ENCODE measurements around the gene MT2A. TPM values are rescaled to one million over a fixed set of nuclear protein-coding genes. Genes with fewer than 3 reads are reported as not detected.

Gene MT2A
- total and polyA plus RNA-seq, 7 donors: 342 to 11,565 (median 2,887) TPM

DNA sequence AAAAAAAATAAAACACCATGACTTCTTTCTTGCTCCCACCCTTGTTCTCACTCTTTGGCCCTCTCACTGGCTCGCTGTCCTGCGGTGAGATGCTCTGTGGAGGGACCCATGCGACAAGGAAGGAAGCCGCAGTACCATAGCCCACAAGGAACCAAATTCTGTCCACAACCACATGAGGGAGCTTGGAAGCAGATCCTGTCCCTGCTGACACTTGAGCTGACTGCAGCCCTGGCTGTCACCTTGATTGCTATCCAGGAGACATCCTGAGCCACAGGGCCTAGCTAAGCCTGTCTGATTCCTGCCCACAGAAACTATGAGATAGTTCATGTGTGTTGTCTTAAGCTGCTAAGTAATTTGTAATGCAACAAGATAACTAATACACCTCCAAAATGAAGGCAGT, 4.8 kb upstream of the MT2A start:
- 29 to 42% (median 37%) methylated on average over 4 of the region's 4 CpGs for WGBS, 3 donors
- DNase-seq: peak; percentile 45 to 78
- ATAC-seq: peak in 3 of 4 donors; percentile 28 to 35 (median 31)
- Histone ChIP-seq H3K4me3 (no peak overlapping the region), H3K27me3 (ENCODE audit: insufficient read depth in 3 of 3, low read length in 2 of 3) (no peaks in the 10 kb centered on the region), H3K27ac (peak overlapping the region; percentile 73), H3K36me3 (ENCODE audit: insufficient read depth in 1 of 2, low read depth in 1 of 2) (no peaks in the 10 kb centered on the region), H3K9me3 (no peaks in the 10 kb centered on the region), H3K4me1 (peaks cover 37% of the 10 kb centered on the region)
- intact Hi-C loops (cut with DNase I): loop anchor here (1.0 to 5.0 kb wide), 7 partner anchors 34 to 99 kb away; partner anchors contain the start of gene MT1A (in 1 of the 2)
- TF ChIP-seq, protein P1, sequence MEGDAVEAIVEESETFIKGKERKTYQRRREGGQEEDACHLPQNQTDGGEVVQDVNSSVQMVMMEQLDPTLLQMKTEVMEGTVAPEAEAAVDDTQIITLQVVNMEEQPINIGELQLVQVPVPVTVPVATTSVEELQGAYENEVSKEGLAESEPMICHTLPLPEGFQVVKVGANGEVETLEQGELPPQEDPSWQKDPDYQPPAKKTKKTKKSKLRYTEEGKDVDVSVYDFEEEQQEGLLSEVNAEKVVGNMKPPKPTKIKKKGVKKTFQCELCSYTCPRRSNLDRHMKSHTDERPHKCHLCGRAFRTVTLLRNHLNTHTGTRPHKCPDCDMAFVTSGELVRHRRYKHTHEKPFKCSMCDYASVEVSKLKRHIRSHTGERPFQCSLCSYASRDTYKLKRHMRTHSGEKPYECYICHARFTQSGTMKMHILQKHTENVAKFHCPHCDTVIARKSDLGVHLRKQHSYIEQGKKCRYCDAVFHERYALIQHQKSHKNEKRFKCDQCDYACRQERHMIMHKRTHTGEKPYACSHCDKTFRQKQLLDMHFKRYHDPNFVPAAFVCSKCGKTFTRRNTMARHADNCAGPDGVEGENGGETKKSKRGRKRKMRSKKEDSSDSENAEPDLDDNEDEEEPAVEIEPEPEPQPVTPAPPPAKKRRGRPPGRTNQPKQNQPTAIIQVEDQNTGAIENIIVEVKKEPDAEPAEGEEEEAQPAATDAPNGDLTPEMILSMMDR (IDR thresholded peaks at IDR 0.05): peak; percentile 60

DNA sequence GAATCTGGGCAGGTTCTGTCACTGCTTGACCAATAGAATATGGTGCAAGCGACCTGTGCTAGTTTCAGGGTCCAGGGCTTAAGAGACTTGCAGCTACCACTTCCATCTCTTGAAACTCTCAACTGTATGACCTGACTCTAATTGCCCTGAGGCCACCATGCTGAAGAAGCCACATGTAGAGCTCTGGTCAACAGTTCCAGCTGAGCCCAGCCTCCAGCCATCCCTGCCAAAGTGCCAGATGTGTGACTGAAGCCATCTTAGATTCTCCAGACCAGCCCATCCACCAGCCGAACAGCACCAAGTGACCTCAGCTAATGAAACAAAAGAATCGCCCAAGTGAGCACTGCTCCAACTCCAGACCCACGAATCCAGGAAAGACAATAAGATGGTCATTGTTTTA, 3.4 kb upstream of the MT2A start:
- Histone ChIP-seq H3K27me3 (ENCODE audit: insufficient read depth in 3 of 3, low read length in 2 of 3) (no peaks in the 10 kb centered on the region), H3K27ac (peak overlapping the region; percentile 99), H3K4me3 (no peak overlapping the region), H3K9me3 (no peaks in the 10 kb centered on the region), H3K36me3 (ENCODE audit: insufficient read depth in 1 of 2, low read depth in 1 of 2) (no peaks in the 10 kb centered on the region), H3K4me1 (peaks cover 43% of the 10 kb centered on the region)
- DNase-seq (peak in 1 of 2 donors; percentile 46), ATAC-seq (no peak)
- intact Hi-C loops (cut with DNase I): loop anchor here (5.0 kb wide), 5 partner anchors 32 to 97 kb away; partner anchors contain the start of gene MT1A (in 1 of the 2)
- TF ChIP-seq, protein P1 (IDR thresholded peaks at IDR 0.05): no peak
- WGBS, 3 donors: 76 to 85% (median 78%) methylated on average over 4 of the region's 4 CpGs

DNA sequence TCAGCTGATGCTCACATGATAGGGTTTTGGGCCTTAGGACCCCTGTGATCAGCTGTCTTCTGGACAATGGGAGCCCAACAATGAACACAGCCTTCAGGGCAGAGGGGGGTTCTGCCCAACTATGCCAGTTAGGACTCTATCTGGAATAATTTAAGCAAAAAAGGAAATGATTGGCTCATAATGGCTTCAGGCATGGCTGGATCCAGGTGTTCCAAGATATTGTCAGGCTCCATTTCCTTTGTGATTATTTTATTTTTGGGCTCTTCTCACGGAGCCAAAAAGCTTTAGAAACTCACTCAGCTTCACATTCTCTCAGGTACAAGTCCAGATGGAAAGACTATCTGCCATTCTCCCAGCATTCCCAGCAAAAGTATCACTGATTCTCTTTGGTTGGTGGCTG, 2.9 kb upstream of the MT2A start:
- intact Hi-C loops (cut with DNase I): no loop called here
- WGBS, 3 donors: 34 to 67% (median 42%) methylated on average over 1 of the region's 1 CpG
- Histone ChIP-seq H3K27me3 (ENCODE audit: insufficient read depth in 3 of 3, low read length in 2 of 3) (no peaks in the 10 kb centered on the region), H3K36me3 (ENCODE audit: insufficient read depth in 1 of 2, low read depth in 1 of 2) (no peaks in the 10 kb centered on the region), H3K4me1 (peaks cover 48% of the 10 kb centered on the region), H3K27ac (peak overlapping the region; percentile 99), H3K9me3 (no peaks in the 10 kb centered on the region), H3K4me3 (no peak overlapping the region)
- TF ChIP-seq, protein P1 (IDR thresholded peaks at IDR 0.05): no peak
- ATAC-seq: no peak
- no peak for DNase-seq

DNA sequence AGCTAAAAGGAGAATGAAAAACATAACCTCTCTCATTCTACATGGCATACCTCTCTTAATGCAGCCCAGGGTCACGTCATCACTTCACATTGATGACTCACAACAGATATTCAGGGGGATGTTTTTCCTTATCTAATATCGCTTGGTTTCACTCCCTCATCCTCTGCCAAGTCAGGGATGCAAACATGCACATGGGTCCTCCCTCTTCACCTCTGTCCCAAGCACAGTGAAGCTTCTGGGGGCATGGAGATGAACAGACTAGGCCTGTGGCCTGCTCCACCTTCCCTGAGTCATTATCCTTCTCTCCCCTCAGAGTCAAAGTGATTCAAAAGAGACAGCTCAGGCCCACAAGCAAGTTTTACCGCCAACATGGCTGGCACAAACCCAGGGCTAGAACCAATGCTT, 2.3 kb upstream of the MT2A start:
- peak overlapping the region; percentile 99 for H3K27ac ChIP-seq
- intact Hi-C loops (cut with DNase I): no loop called here
- H3K9me3 ChIP-seq: no peaks in the 10 kb centered on the region
- ATAC-seq (peak in 3 of 4 donors; percentile 3 to 21 (median 10)), DNase-seq (peak; percentile 79 to 88)
- whole genome bisulfite sequencing, 3 donors: 39 to 47% (median 40%) methylated on average over 3 of the region's 3 CpGs
- TF ChIP-seq, protein P1 (IDR thresholded peaks at IDR 0.05): no peak
- no peaks in the 10 kb centered on the region for H3K27me3 ChIP-seq (ENCODE audit: insufficient read depth in 3 of 3, low read length in 2 of 3)
- H3K4me1 ChIP-seq: peaks cover 54% of the 10 kb centered on the region
- no peak overlapping the region for H3K4me3 ChIP-seq
- H3K36me3 ChIP-seq (ENCODE audit: insufficient read depth in 1 of 2, low read depth in 1 of 2): no peaks in the 10 kb centered on the region

All from psoas muscle (tissue), 8 donors.